Endothelial cell of umbilical vein (primary cell): Measurements from ENCODE around the gene PAEP. TPM values are rescaled to one million over a fixed set of nuclear protein-coding genes. Genes with fewer than 3 reads are reported as not detected.
"Not testable (repeated sequence)": the region's sequence is repeated elsewhere in the genome, so short reads cannot be mapped to it uniquely, and the experiment has no call there.

Experiments used
- BruUV-seq: library from RNA; stranded (reverse); fragments of 400-500 nt; replicated peaks from 2 replicates; lab custom pipeline; 2021; lab: Mats Ljungman, UMichigan
- CTCF ChIA-PET: fragments of 300-600, 350-600 bp; sonication (Branson Sonifier 250); formaldehyde crosslinking; loops from one replicate; lab custom pipeline; 2021; ENCODE audit warnings: antibody characterized with exemption, inconsistent platforms; lab: Charles Lee
- POLR2A ChIA-PET: fragments of 300-600, 350-600 bp; sonication (Branson Sonifier 250); formaldehyde crosslinking; loops from one replicate; lab custom pipeline; 2021; ENCODE audit warnings: antibody characterized with exemption, inconsistent platforms; lab: Charles Lee
- DNase-seq: peaks from one replicate; pipeline ENCODE4 v3.0.0-alpha.2; 2011; ENCODE audit warnings: low read depth, low spot score
- FAIRE-seq: peaks from 2 replicates; lab custom pipeline; 2011; peaks lifted over from hg19 to GRCh38; lab: Jason Lieb, UNC
- H2AFZ ChIP-seq: 2 replicates; pipeline ENCODE4 v1.6.0; 2012; ENCODE audit warnings: low read depth, low read length, control low read depth, inconsistent platforms
- H3K27ac ChIP-seq: 2 replicates; pipeline ENCODE4 v1.5.1; 2011; ENCODE audit warnings: low read depth, mild to moderate bottlenecking, control low read depth, low read length, moderate library complexity; ENCODE audit not compliant: insufficient read depth
- H3K27me3 ChIP-seq, 2 experiments: 2 replicates each; pipeline versions ENCODE4 v1.6.0 to v1.6.1; 2011; ENCODE audit warnings: low read length in 2 of 2, mixed read lengths in 1 of 2; ENCODE audit not compliant: control insufficient read depth in 2 of 2, insufficient read depth in 2 of 2
- H3K36me3 ChIP-seq, 2 experiments: 2 replicates in 1 of 2; 3 replicates in 1 of 2; pipeline ENCODE4 v1.5.1; 2011; ENCODE audit warnings: low read length in 2 of 2, mild to moderate bottlenecking in 1 of 2, moderate library complexity in 1 of 2; ENCODE audit not compliant: control insufficient read depth in 2 of 2, insufficient read depth in 2 of 2; ENCODE audit errors: extremely low read depth in 1 of 2
- H3K4me1 ChIP-seq: 3 replicates; pipeline ENCODE4 v1.5.1; 2011; ENCODE audit warnings: mild to moderate bottlenecking, low read length; ENCODE audit not compliant: control insufficient read depth, insufficient read depth; ENCODE audit errors: extremely low read depth
- H3K4me2 ChIP-seq: 2 replicates; pipeline ENCODE4 v1.6.1; 2011; ENCODE audit warnings: low read length, control low read depth, mixed read lengths; ENCODE audit not compliant: insufficient read depth
- H3K4me3 ChIP-seq, 3 experiments: fragments of 200-600 bp in 1 of 3; sonication (generic), shearing (Covaris generic) in 1 of 3; replicated peaks in 1 of 3; 2 replicates each; pipeline ENCODE4 v1.5.1; 2011 to 2016; ENCODE audit warnings: control low read depth in 3 of 3, low read length in 3 of 3, mild to moderate bottlenecking in 2 of 3, inconsistent platforms in 1 of 3, low read depth in 1 of 3, moderate library complexity in 1 of 3; ENCODE audit not compliant: insufficient read depth in 1 of 3
- H3K79me2 ChIP-seq: 2 replicates; pipeline ENCODE4 v1.6.0; 2012; ENCODE audit warnings: low read length, inconsistent platforms; ENCODE audit not compliant: control insufficient read depth, insufficient read depth
- H3K9ac ChIP-seq: replicated peaks from 2 replicates; pipeline ENCODE3; 2011; ENCODE audit warnings: low read length, control low read depth; ENCODE audit not compliant: insufficient read depth; ENCODE audit errors: extremely low read depth
- H3K9me1 ChIP-seq: replicated peaks from 3 replicates; pipeline ENCODE4 v1.6.0; 2011; ENCODE audit warnings: mild to moderate bottlenecking, low read length; ENCODE audit not compliant: control insufficient read depth, insufficient read depth; ENCODE audit errors: extremely low read depth
- H3K9me3 ChIP-seq: replicated peaks from 2 replicates; pipeline ENCODE4 v1.5.1; 2012; ENCODE audit warnings: low read length, inconsistent platforms; ENCODE audit not compliant: control insufficient read depth, insufficient read depth
- H4K20me1 ChIP-seq: replicated peaks from 2 replicates; pipeline ENCODE3; 2011; ENCODE audit warnings: mild to moderate bottlenecking, low read length; ENCODE audit not compliant: control insufficient read depth, insufficient read depth; ENCODE audit errors: extremely low read depth
- CTCF ChIP-seq, 2 donors: IDR thresholded peaks; 1 replicate in 1 of 2; 2 replicates in 1 of 2; pipeline ENCODE4 v1.5.1; 2011; ENCODE audit warnings: low read length in 2 of 2, mild to moderate bottlenecking in 2 of 2, moderate library complexity in 2 of 2, control low read depth in 1 of 2, inconsistent platforms in 1 of 2, low read depth in 1 of 2; ENCODE audit not compliant: insufficient read depth in 1 of 2; ENCODE audit errors: extremely low read depth in 1 of 2
- EZH2 ChIP-seq: IDR thresholded peaks from 2 replicates; pipeline ENCODE4 v1.6.1; 2012; ENCODE audit warnings: borderline replicate concordance, low read depth, mild to moderate bottlenecking, moderate library complexity, low read length, inconsistent platforms; ENCODE audit not compliant: severe bottlenecking
- FOS ChIP-seq: IDR thresholded peaks from 2 replicates; pipeline ENCODE4 v1.6.1; 2011; ENCODE audit warnings: mild to moderate bottlenecking, low read length, moderate library complexity, borderline replicate concordance; ENCODE audit not compliant: insufficient read depth
- GATA2 ChIP-seq: IDR thresholded peaks from 2 replicates; pipeline ENCODE4 v1.7.0; 2011; ENCODE audit warnings: low read depth, mild to moderate bottlenecking, moderate library complexity, mixed read lengths, low read length; ENCODE audit not compliant: insufficient read length, insufficient read depth
- JUN ChIP-seq: IDR thresholded peaks from 2 replicates; pipeline ENCODE4 v1.6.1; 2011; ENCODE audit warnings: borderline replicate concordance, low read depth; ENCODE audit not compliant: insufficient read length, insufficient read depth
- MAX ChIP-seq: IDR thresholded peaks from 2 replicates; pipeline ENCODE4 v1.6.1; 2011; ENCODE audit not compliant: insufficient read depth, insufficient read length
- MYC ChIP-seq: IDR thresholded peaks from one replicate; pipeline ENCODE4 v1.6.1; 2011; ENCODE audit warnings: mild to moderate bottlenecking, low read depth, low read length
- POLR2A ChIP-seq: IDR thresholded peaks from 2 replicates; pipeline ENCODE4 v1.6.1; 2012; ENCODE audit warnings: low read depth, mild to moderate bottlenecking, control low read depth, low read length
- POLR2AphosphoS5 ChIP-seq: IDR thresholded peaks from 2 replicates; pipeline ENCODE4 v1.6.1; 2012; ENCODE audit warnings: low read depth, mild to moderate bottlenecking, control low read depth, low read length, moderate library complexity; ENCODE audit not compliant: insufficient read depth
- dilution Hi-C: fragments of 300-500 bp; cut with MboI; formaldehyde crosslinking; loops from one replicate; pipeline ENCODE4 v1.15.0; 2019; ENCODE audit warnings: low sequenced_read_pairs; ENCODE audit not compliant: extremely low pct_ligation_motif_present
- intact Hi-C: fragments of 100-400 bp; cut with micrococcal nuclease; formaldehyde crosslinking; loops from one replicate; pipeline ENCODE4 v1.10.0; 2022
- polyA plus RNA-seq, 4 experiments: library from polyadenylated mRNA; depleted of rRNA in 3 of 4; stranded (reverse) in 3 of 4; unstranded in 1 of 4; fragments of >200 nt; gene quantifications; 2 replicates each; pipeline versions ENCODE4 v1.2.1 to v1.2.3, GENCODE V29; 2011 to 2012; ENCODE audit warnings: missing spikeins in 1 of 4
- total RNA-seq: library from RNA; stranded (reverse); gene quantifications from 2 replicates; pipeline ENCODE4 v1.2.3, GENCODE V29; 2021

The PAEP gene
- total and polyA plus RNA-seq, 2 donors (not counting 3 experiments of a cell fraction or from before 2014, with no cell fraction given) = not detected

- DNase-seq (no peak), FAIRE-seq (no peak)
- no peak overlapping the region for H3K27ac ChIP-seq
- no peaks in the 10 kb centered on the region for H3K4me1 ChIP-seq
- H2AFZ ChIP-seq = no peak overlapping the region
- TF ChIP-seq MYC = no peak
- TF ChIP-seq JUN = no peak
- no peak for TF ChIP-seq POLR2A
- no peak for TF ChIP-seq EZH2
- TF ChIP-seq GATA2 = no peak
- TF ChIP-seq CTCF (IDR thresholded peaks at IDR 0.05; ENCODE audit: extremely low read depth in 1 of 2, insufficient read depth in 1 of 2, low read depth in 1 of 2, low read length in 2 of 2) = no peak
- TF ChIP-seq POLR2AphosphoS5 = no peak
- TF ChIP-seq FOS = no peak
- no peak for TF ChIP-seq MAX
- H3K36me3 ChIP-seq = no peaks in the 10 kb centered on the region
- no peaks in the 10 kb centered on the region for H3K79me2 ChIP-seq
- peaks cover 0 to 2% of the 10 kb centered on the region in 2 experiments for H3K27me3 ChIP-seq
- H4K20me1 ChIP-seq = no peaks in the 10 kb centered on the region
- dilution Hi-C loops = no loop called here
- ChIA-PET POLR2A (no interaction called here), CTCF (no interaction called here)
- H3K9ac ChIP-seq = no peak overlapping the region
- H3K9me3 ChIP-seq = no peaks in the 10 kb centered on the region
- intact Hi-C loops = no loop called here
- H3K9me1 ChIP-seq = no peaks in the 10 kb centered on the region
- no TSS peak for BruUV-seq
- no peak overlapping the region for H3K4me2 ChIP-seq
- H3K4me3 ChIP-seq = no peak overlapping the region
These were observed 27.9 kb upstream of the PAEP start for GRCh38 chr9:135533674-135534073.

- intact Hi-C loops, DNase-seq, H3K4me1 ChIP-seq, H3K4me3 ChIP-seq, H2AFZ ChIP-seq, H3K27ac ChIP-seq, POLR2A ChIA-PET, CTCF ChIA-PET, H4K20me1 ChIP-seq, H3K27me3 ChIP-seq, H3K79me2 ChIP-seq, H3K36me3 ChIP-seq, H3K9me1 ChIP-seq, BruUV-seq, H3K9ac ChIP-seq, H3K9me3 ChIP-seq, H3K4me2 ChIP-seq, dilution Hi-C loops, FAIRE-seq: not testable (repeated sequence)
These were observed 27.3 kb upstream of the PAEP start for GRCh38 chr9:135534192-135534711.

- CTCF ChIA-PET, H3K27ac ChIP-seq, H3K79me2 ChIP-seq, H3K4me1 ChIP-seq, FAIRE-seq, dilution Hi-C loops, H3K9ac ChIP-seq, H3K4me2 ChIP-seq, POLR2A ChIA-PET, DNase-seq, intact Hi-C loops, H3K27me3 ChIP-seq, H3K9me3 ChIP-seq, H3K4me3 ChIP-seq, H3K36me3 ChIP-seq, BruUV-seq, H2AFZ ChIP-seq, H4K20me1 ChIP-seq, H3K9me1 ChIP-seq: not testable (repeated sequence)
These were observed 26.7 kb upstream of the PAEP start for GRCh38 chr9:135534826-135535225.
